ENCODE data around the gene HP1BP3. TPM values are rescaled to one million over a fixed set of nuclear protein-coding genes. Genes with fewer than 3 reads are reported as not detected.

The HP1BP3 gene
- total and polyA plus RNA-seq, 2 experiments from 2014 or later, result 89.1 to 112 TPM

GRCh38 chr1:20786253-20787028 is 666 bp downstream of the HP1BP3 start:
- Histone ChIP-seq H2AFZ (peak overlapping the region; percentile 80), H3K36me3 (ENCODE audit: insufficient read depth) (no peaks in the 10 kb centered on the region), H3K27ac (ENCODE audit: low read depth) (peak overlapping the region; percentile 95), H3F3A (replicated peaks; ENCODE audit: low read depth) (peaks cover 19% of the 10 kb centered on the region), H4K20me1 (replicated peaks; ENCODE audit: insufficient read depth) (peaks cover 32% of the 10 kb centered on the region), H3K27me3 (ENCODE audit: insufficient read depth) (no peaks in the 10 kb centered on the region), H3K79me2 (replicated peaks; ENCODE audit: insufficient read depth) (peaks cover 48% of the 10 kb centered on the region), H3K4me1 (ENCODE audit: insufficient read depth) (peaks cover 19% of the 10 kb centered on the region), H3K9me2 (ENCODE audit: insufficient read depth) (no peaks in the 10 kb centered on the region), H3K4me3 (peak overlapping the region; percentile 95), H3K4me2 (peak overlapping the region; percentile 97)
- H3K27me3 Mint-ChIP-seq (ENCODE audit: insufficient read depth, low read depth, poor library complexity), result peaks cover 13% of the 10 kb centered on the region
- no peaks in the 10 kb centered on the region; the same call in 2 of the 3 replicates for H3K36me3 Mint-ChIP-seq (ENCODE audit: low read depth)
- ATAC-seq (peak; percentile 84), DNase-seq (ENCODE audit: low spot score) (peak; percentile 97)
- peak overlapping the region; percentile 97 for H3K27ac Mint-ChIP-seq
- H3K4me3 Mint-ChIP-seq, result peak overlapping the region; percentile 100
- H3K9me3 Mint-ChIP-seq, result no peaks in the 10 kb centered on the region
- peaks cover 13% of the 10 kb centered on the region for H3K4me1 Mint-ChIP-seq
- TF ChIP-seq CREB1 (CRISPR knock-in tag; IDR thresholded peaks at IDR 0.05; ENCODE audit: low read depth) (peak; percentile 30; the same call in 1 of the 2 replicates), ZNF114 (CRISPR knock-in tag; IDR thresholded peaks at IDR 0.05) (no peak), POLR2AphosphoS5 (IDR thresholded peaks at IDR 0.05; ENCODE audit: low read depth) (peak; percentile 64)

- Histone ChIP-seq H3K4me3 (peak overlapping the region; percentile 95), H3K27me3 (ENCODE audit: insufficient read depth) (no peaks in the 10 kb centered on the region), H3K4me2 (peak overlapping the region; percentile 97), H4K20me1 (replicated peaks; ENCODE audit: insufficient read depth) (peaks cover 38% of the 10 kb centered on the region), H3K79me2 (replicated peaks; ENCODE audit: insufficient read depth) (peaks cover 54% of the 10 kb centered on the region), H3K27ac (ENCODE audit: low read depth) (peak overlapping the region; percentile 95), H3F3A (replicated peaks; ENCODE audit: low read depth) (peaks cover 19% of the 10 kb centered on the region), H3K36me3 (ENCODE audit: insufficient read depth) (no peaks in the 10 kb centered on the region), H3K4me1 (ENCODE audit: insufficient read depth) (peaks cover 19% of the 10 kb centered on the region), H3K9me2 (ENCODE audit: insufficient read depth) (no peaks in the 10 kb centered on the region), H2AFZ (peak overlapping the region; percentile 80)
- no peak for DNase-seq (ENCODE audit: low spot score)
- no peaks in the 10 kb centered on the region for H3K9me3 Mint-ChIP-seq
- peaks cover 16% of the 10 kb centered on the region for H3K4me1 Mint-ChIP-seq
- H3K27ac Mint-ChIP-seq, result peak overlapping the region; percentile 97
- H3K4me3 Mint-ChIP-seq, result peak overlapping the region; percentile 100
- H3K36me3 Mint-ChIP-seq (ENCODE audit: low read depth), result no peaks in the 10 kb centered on the region; the same call in 2 of the 3 replicates
- ATAC-seq, result no peak
- peaks cover 13% of the 10 kb centered on the region for H3K27me3 Mint-ChIP-seq (ENCODE audit: insufficient read depth, low read depth, poor library complexity)
- TF ChIP-seq STAT1 (IDR thresholded peaks at IDR 0.05; ENCODE audit: unreplicated experiment) (no peak), ETS1 (IDR thresholded peaks at IDR 0.05) (no peak), ZNF331 (CRISPR knock-in tag; IDR thresholded peaks at IDR 0.05; ENCODE audit: low read depth) (no peak), ZNF114 (CRISPR knock-in tag; IDR thresholded peaks at IDR 0.05) (no peak), ZNF462 (CRISPR knock-in tag; IDR thresholded peaks at IDR 0.05) (no peak), REST (IDR thresholded peaks at IDR 0.05; ENCODE audit: unreplicated experiment) (no peak), NANOG (IDR thresholded peaks at IDR 0.05; ENCODE audit: borderline replicate concordance) (no peak), EZH2phosphoT487 (IDR thresholded peaks at IDR 0.05; ENCODE audit: unreplicated experiment) (no peak), CREB1 (CRISPR knock-in tag; IDR thresholded peaks at IDR 0.05; ENCODE audit: low read depth) (no peak)
These were observed 1.2 kb downstream of the HP1BP3 start for GRCh38 chr1:20785907-20786252.
